ENCODE results near the gene SSH2.

SSH2 gene

DNA sequence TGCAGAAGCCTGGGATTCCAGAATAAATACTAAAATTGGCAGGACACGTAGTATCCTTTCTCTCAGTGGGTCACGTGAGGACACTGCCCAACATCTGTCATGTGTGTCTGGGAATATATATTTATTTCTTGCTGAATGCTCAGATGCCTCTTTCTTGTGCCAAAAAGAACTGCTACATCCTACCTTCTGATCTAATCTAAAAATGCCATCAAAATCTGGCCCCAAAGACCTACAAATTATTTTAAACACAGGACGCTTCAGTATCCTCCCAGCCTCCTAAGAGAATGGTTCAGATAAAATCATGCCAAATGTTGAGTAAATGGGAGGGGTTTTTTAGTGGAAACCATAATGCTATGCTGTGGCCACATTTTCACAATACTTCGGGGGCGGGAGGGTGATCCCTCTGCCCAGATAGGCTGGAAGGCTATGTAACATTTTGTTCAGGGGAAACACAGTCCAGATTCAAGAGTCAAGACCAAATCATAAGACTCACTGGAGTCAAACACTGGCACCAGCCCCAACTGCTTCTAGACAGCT is 284.4 kb downstream of the SSH2 start:
- DNase-seq (ENCODE audit: low read depth, low spot score) = no peak
- H3K27ac ChIP-seq = peak overlapping the region; percentile 11

DNA sequence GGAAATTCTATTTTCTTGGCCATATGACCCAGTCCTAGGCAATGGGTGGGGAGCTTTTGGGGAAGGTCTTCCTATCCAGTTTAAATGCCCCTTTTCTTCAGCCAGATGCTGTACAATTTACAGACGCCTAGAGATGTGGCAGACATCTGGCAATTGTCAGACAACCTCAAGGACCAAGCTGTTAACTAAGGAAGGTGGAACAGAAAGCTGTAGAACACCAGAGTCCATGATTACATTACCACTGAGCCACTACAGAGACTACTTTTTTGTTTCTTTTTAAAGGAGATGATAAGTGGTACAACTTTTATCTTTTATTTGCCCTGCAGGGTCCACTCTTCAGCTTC is 286.2 kb downstream of the SSH2 start:
- no peak for DNase-seq (ENCODE audit: low read depth, low spot score)
- H3K27ac ChIP-seq = no peak overlapping the region

DNA sequence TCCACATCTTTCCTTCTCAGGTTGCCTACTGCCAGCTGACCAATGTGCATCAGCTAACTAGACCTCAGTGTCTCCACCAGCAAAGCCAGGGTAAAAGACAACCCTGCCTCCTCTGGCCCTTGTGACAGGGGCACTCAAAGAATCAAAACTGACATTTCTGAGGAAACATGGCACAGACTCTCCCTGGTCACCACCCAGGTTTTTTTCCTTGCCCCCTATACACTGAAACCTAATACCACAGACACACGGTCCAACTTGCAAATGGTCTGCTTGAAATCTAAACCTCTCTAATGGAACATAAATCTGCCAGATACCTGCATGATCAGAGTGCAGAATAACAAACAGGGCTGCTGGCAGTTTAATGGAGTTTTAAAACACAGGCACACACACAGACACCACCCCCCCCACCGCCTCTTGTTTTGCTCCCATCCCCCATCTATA is 287.8 kb downstream of the SSH2 start:
- DNase-seq (ENCODE audit: low read depth, low spot score) = no peak
- no peak overlapping the region for H3K27ac ChIP-seq

DNA sequence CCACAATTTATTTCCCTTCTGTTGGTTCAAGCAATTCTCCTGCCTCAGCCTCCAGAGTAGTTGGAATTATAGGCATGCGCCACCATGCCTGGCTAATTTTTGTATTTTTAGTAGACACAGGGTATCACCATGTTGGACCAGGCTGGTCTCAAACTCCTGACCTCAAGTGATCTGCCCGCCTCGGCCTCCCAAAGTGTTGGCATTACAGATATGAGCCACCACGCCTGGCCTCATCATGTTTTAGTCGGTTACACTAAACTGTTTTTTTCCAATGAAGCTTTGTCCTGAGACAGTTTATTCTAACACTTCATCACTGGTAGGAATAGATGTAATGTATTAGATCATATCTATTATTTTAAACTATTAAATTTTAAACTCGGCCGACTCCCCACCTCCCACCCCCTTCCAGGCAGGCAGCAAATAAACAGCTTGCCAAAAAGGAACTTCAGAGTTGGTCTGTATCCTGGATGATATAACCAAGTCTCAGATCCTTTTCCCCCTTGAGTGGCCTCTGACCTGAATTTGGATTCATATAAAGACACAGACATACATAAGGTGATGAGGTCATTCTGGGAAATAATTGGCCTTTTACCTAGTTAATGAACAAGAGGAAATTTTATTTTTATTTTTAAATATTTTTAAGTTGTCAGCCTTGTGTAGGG is 288.9 kb downstream of the SSH2 start:
- H3K27ac ChIP-seq = peak overlapping the region; percentile 82
- no peak for DNase-seq (ENCODE audit: low read depth, low spot score)

DNA sequence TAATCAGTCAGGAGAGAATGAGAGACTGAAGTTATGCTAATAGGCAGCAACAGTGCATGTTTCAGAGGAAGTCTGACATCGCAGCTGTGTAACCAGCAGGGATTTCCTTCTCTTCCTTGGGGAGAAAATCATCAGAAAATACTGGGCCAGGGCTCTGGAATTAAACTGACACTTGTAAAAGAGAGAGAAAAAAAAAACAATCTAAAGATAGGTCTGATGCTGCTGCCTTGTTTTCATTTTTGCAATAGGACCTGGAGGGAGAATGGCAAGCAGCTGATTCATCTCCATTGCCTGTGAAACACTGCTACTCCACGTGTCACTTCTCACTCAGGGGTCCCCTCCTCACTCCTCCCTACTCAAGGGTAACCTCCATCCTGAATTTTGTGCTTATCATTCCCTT is 289.6 kb downstream of the SSH2 start:
- peak overlapping the region; percentile 82 for H3K27ac ChIP-seq

DNA sequence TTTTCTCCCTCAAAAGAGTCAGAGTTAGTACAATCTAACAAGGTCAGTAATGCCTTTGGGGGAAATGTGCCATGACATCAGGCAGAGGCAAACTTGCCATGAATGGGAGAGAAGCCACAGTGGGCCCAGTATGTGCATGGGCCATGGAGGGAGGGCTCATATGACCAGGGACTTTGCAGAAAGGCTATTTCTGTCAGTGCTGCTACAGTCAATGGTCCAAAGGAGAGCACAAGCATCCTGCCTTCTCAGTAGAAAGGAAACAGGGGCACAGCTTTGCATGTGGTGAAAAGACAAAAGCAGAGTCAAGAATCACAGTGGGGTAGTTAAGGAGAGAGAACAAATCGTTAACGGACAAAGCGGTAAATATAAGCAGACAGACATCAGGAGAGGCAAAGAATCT is 296.1 kb downstream of the SSH2 start:
- no peak for DNase-seq (ENCODE audit: low read depth, low spot score)
- H3K27ac ChIP-seq = no peak overlapping the region

More for the DNA sequence above, 289.6 kb downstream of the SSH2 start:
- no peak for DNase-seq (ENCODE audit: low read depth, low spot score)

DNA sequence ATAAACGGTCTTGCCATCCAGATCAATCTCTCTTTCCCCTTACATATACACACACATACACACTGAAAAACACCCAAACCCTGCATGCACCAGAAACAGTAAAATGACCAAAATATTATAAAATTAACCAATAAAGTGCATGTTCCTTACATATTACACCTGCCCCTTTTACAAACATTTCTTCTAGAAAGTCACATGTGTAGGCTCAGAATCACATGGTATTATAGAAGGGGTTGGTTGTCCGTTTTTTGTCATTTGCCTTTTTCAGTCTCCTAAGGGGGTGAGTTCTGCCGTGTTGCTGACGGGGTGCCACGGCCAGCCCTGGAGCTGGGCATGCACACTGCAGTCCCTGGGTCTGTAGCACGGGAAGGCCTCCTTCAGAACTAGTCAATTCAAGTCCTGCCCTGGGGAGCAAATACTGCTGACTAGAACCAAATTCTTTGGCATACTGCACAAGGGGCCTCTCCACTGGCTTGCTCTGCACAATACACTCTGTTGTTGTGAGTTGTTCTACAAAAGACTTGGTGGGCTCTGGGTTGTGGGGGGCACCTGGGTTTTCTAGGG is 299.3 kb downstream of the SSH2 start:
- no peak overlapping the region for H3K27ac ChIP-seq
- DNase-seq (ENCODE audit: low read depth, low spot score) = no peak

DNA sequence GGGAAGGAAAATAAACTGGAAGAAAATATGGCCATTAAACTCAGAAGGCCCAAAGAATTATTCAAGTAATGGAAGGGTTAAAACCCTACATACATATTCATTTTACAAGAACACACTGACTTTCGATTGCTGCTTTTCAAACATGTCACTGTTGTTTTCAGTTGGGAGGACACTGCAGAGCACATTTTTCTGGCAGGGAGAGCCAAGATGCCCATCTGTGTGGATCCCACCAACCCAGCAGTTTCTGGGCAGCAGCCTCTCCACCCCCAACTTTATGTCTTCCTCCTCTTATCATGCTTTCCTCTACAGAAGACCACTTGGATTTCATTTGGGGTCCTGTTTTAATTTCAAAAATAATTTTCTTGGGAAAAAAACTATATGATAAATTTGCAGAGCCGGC is 300.2 kb downstream of the SSH2 start:
- H3K27ac ChIP-seq = no peak overlapping the region
- DNase-seq (ENCODE audit: low read depth, low spot score) = no peak

DNA sequence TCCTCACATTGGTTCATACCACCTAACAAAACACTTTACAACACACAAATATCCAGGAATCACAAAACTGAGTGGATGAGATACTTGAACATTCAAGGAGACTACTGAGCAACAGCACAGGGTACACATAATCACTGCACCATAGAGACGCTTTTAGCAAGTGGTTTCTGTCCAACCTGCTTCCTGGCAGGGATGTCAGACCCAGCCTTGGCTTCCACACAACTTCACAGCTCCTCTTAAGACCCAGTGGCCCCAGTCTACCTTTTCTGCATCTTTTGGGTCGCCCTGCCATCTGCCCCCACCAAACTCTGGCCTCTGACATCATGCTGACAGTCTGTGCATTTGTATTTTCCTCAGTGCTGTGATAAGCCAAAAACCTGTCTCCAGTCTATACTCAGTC is 301.4 kb downstream of the SSH2 start:
- no peak for DNase-seq (ENCODE audit: low read depth, low spot score)
- no peak overlapping the region for H3K27ac ChIP-seq

DNA sequence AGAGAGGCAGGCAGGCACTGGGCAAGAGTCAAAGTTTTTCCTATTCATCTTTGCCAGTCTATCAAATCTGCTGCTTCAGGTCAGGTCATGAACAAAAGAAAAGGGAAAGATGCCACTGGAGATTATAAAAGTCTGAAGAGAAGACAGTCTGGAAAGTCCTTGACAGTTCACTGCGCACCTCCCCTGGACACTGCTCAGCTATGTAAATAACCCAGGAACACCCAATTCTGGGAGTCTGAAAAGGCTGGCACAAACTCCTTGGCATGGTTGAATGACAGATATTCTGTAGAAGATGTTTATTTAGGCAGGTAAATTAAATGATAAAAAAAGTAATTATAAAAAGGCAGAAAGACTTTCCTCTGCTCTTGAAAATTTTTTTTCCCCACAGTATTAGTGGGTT is 302.1 kb downstream of the SSH2 start:
- H3K27ac ChIP-seq = no peak overlapping the region
- no peak for DNase-seq (ENCODE audit: low read depth, low spot score)

DNA sequence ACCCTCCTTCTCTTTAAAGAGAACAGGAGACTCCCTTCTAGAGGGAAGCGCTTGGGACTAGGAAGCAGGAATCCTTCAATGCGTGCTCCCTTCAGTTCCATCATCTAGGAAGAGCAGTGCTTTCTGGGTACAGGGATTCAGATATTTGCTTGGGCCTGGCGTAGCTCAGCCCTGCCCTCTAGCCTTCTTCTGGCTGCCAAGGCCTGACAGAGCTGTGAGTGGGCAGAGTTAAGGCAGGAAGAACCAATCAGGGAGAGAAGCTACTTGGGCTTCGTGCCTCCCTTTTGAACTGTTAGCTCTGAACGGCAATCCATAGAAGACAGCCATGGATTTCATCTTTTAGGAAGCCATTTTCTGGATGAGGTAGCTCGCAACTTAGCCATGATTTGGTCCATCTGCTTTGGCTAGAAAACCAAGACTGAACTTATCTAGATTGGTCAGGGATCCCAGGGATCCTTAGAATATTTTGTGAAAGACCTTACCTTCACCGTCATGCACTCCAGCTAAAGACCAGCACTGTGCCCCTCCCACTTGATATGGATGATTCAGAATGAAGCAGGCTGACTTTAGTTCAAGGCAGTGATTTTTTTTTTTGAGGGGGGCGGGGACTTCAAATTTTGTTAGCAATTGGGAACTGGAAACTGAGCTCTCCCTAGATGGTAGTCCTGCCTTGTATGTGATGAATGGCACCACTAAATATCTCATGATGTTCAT is 304.8 kb downstream of the SSH2 start:
- no peak for DNase-seq (ENCODE audit: low read depth, low spot score)
- H3K27ac ChIP-seq = peak overlapping the region; percentile 80

DNA sequence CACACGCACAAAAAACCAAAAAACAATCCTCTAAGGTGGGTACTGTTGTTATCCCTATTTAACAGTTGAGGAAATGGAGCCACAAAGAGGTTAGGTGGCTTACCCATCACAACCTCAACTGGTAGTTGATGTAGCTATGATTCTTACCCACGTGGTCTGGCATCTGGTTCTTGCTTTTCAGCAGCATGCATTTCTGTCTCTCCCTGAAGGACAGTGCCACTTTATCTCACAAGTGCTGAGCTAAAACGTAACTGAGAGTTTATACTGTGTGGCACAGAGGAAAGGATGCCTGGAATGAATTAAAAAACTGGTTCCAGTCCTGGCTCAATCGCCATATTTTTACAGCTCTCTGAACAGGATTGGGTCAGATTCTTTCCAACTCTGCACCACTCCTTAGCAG is 305.4 kb downstream of the SSH2 start:
- no peak for DNase-seq (ENCODE audit: low read depth, low spot score)
- peak overlapping the region; percentile 80 for H3K27ac ChIP-seq

DNA sequence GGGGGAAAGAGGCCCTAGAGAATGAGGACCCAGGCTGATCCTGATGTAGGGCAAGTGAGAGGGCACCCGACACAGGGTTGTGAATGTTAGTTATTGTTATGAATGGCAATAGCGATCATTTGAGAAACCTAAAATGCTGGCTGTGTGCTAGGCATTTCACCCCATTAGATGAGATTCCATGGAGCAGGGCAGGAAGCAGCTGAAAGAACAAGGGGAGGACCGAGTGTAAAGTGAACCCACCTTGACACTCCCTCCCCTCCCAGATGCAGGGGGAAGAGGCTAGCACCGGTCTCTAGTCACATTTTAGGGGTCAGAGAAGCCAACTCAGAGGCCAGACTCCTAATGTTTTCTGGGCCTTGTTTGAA is 306.8 kb downstream of the SSH2 start:
- H3K27ac ChIP-seq = peak overlapping the region; percentile 80
- no peak for DNase-seq (ENCODE audit: low read depth, low spot score)

DNA sequence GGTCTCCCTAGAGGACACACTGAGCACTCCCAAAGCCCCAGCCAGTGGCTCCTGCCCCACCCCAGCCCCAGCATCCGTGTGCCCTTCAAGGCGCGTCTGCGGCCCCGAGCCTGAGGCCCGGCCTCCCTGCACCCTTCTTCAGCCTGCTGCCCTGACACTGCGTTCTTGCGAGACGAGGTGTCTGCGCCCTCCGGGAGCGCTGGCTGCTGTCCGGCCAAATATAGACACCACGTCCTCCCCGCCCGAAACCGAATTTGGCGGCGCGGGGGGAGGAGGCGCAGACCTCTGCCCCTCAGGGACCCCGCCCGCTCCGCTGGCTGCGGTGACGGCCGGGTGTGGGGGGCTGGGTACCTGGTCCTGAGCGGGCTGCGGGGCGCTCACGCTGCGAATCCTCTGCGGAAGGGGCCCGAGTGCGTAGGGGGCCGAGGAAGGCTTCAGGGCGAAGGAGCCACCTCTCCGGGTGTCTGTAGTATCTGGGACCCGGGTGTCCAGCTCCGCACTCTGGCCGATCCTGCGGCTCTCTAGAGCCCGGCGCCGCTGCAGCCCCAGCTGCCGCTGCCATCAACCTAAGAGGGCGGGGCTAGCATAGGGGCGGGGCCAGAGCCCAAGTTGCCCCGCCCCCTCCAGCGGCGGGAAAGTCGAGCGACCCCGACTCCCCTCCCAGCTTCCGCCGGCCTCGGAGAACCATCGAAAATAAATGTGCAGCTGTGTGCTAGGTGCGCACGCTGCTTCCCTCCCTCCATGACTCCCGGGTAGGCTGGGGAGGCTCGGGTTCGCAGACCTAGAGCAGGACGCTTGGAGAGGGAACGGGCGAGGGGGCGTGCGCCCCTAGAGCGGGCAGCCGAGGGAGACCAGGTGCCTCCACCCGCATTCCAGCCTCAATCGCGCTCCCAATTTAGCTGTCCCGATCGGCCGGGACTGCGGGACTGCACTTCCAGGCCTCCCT is 307.4 kb downstream of the SSH2 start, which contains the start of gene CORO6:
Gene CORO6, minus strand, starts transcription at position 576 of the 946 bp plus-strand sequence. CDS start 1,491 bp downstream, outside the sequence.
- no peak for DNase-seq (ENCODE audit: low read depth, low spot score)
- peak within 1 kb of the TSS; percentile 80 for H3K27ac ChIP-seq

DNA sequence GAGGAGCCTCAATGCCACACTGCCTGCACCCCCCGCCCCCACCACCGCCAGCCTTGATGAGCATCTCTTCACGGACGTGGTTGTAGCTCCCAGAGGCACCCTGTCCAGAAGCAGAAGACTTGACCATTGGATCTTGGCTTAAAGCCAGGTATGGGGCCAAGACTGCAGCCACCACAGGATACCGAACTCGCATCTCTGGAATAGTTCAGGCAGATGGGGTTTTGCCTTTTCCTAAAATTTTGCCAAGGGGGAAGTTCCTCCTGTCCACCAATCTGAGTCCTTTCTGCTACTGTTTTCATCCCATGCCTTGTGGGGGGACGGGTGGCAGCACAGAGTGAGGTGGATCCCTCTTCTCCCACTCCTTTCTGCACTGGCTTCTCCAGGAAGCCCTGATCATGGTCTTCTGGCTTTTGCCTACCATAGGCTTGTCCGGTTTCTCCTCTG is 308.3 kb downstream of the SSH2 start:
- H3K27ac ChIP-seq = no peak overlapping the region
- no peak for DNase-seq (ENCODE audit: low read depth, low spot score)

DNA sequence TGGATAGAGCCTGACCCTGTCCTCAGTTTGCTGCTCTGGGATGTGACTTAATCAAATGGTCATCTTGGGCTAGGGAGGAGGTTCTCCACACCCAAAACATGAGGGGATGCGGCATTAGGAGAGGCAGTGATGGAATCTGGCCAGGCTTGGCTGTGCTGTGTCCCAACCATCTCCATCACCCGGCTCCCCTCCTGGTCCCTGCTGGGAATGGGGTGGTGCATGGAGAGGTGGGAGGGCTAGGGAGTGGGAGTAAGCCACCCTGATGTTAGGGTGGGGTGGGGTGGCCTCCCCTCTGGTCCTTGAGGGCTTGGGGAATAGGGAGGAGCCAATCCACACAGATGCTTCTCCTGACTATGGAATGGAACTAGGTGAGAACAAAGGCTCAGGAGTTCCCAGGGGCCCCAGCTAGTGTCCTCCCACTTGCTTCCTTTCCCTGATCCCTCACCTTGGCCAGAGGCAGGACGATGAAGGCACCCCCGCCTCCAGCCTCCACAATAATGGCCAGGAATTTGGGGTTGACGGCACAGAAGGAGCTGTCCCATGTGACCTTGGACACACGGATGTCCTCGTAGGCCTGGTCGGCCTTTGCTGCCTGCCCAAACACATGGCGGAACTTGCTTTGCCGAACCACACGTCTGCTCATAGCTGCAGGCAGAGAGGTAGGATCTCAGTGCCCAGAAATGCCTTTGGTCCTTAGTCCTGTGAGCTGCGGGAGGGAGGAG is 309.1 kb downstream of the SSH2 start:
- H3K27ac ChIP-seq = no peak overlapping the region
- DNase-seq (ENCODE audit: low read depth, low spot score) = no peak

DNA sequence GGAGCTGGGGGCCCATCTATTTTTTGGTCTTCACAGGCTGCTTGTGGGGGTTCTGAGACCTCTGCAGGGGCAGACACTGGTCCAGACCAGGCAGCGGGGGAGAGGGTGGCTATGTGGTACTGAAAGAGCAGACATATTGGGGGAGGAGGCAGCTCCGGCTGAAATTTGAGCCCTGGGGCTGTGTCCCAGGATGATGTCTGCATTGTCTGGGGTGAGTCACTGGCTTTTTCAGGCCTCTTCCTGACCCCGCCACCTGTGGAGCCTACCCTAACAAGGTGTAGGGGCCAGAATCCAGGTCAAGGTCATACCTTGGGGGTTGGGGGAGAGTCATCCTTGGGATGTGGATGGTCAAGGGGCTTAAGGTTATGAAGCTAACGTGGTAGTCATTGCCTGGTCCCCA is 309.8 kb downstream of the SSH2 start:
- no peak for DNase-seq (ENCODE audit: low read depth, low spot score)
- no peak overlapping the region for H3K27ac ChIP-seq

DNA sequence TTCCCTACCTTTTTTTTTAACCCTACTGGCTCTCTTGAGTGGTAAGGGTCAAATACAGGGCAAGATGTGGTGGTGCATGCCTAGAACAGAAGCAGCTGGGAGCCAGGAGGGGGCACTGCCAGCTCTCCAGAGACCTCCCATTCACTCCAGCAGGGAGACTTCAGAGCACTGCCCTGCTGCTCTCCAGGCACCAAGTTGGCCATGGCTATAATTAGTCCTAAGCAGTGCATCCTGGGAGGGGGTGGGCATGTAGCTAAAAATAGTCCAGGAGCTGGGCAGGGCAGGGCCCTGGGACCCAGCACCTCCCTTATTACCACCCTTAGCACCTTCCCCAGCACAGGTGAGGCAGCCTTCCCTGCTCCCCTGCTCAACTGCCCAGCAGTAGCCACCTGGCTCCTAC is 310.8 kb downstream of the SSH2 start:
- DNase-seq (ENCODE audit: low read depth, low spot score) = no peak
- no peak overlapping the region for H3K27ac ChIP-seq

DNA sequence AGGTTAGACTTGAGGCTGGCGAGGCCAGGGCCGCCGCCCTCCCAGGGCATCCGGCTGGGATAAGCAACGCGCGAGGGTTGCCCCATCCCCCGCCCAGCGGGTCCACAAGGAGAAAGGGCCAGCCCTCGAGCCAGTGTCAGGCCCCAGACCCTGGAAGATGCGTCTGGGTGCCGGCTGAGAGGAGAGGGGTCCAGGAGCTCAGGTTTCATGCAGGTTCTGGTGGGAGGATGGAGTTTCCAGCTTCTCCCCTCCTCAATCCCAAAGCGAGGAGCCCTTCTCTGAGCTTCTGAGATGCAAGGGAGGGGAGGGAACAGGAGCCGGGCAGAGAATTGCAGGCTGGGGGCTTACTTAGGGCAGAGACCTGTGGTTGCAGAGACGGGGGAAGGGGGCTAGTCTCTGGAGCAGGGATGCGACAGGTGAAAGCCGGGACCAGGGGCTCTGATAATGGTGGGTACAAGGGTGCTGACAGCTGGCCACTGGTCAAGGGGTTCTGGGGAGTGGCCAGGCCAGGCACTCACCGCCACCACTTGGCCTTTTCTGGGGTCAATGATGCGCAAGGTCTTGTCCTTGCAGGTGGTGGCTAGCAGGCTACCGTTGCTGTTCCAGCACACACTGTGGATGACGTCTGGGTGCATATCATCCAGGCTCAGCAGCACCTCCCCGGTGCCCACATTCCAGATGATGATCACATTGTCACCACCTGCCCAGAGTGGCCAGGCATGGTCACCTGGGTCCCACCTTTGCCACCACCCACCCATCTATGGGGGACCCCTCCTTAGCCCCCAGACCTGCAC is 311.6 kb downstream of the SSH2 start:
- no peak overlapping the region for H3K27ac ChIP-seq
- DNase-seq (ENCODE audit: low read depth, low spot score) = no peak

Data from epithelial cell of prostate (primary cell).